ENCODE measurements around the gene ST8SIA2. TPM values are rescaled to one million over a fixed set of nuclear protein-coding genes. Genes with fewer than 3 reads are reported as not detected.
"Not testable (repeated sequence)": the region's sequence is repeated elsewhere in the genome, so short reads cannot be mapped to it uniquely, and the experiment has no call there.

The ST8SIA2 gene
- total and polyA plus RNA-seq, 2 donors from 2014 or later: 0.38 TPM; not detected in 1

GRCh38 chr15:92467245-92467644 is 73.6 kb downstream of the ST8SIA2 start:
- no peak for DNase-seq
- FAIRE-seq: no peak

GRCh38 chr15:92468991-92469390 is 75.3 kb downstream of the ST8SIA2 start:
- H3K27me3 ChIP-seq (ENCODE audit: control insufficient read depth, insufficient read depth, low read length): no peaks in the 10 kb centered on the region
- no peaks in the 10 kb centered on the region for H3K4me1 ChIP-seq (ENCODE audit: control insufficient read depth in 2 of 3, insufficient read depth in 2 of 3, low read depth in 1 of 3, low read length in 3 of 3)
- FAIRE-seq (no peak), DNase-seq (no peak)
- no peak overlapping the region for H3K9ac ChIP-seq (ENCODE audit: low read length in 3 of 3)
- no peak for TF ChIP-seq CTCF (IDR thresholded peaks at IDR 0.05; ENCODE audit: borderline replicate concordance, extremely low read depth, insufficient read depth)
- no peak overlapping the region for H3K27ac ChIP-seq (ENCODE audit: low read depth in 2 of 2, low read length in 2 of 2)
- H3K36me3 ChIP-seq (ENCODE audit: control insufficient read depth in 2 of 3, insufficient read depth in 3 of 3, low read length in 3 of 3): no peaks in the 10 kb centered on the region
- H3K4me3 ChIP-seq (ENCODE audit: low read length in 3 of 3): no peak overlapping the region
- H3K9me3 ChIP-seq (ENCODE audit: control insufficient read depth in 2 of 3, insufficient read depth in 1 of 3, low read length in 3 of 3): no peaks in the 10 kb centered on the region
- intact Hi-C loops (cut with DNase I): no loop called here

More at GRCh38 chr15:92467245-92467644, 73.6 kb downstream of the ST8SIA2 start:
- Histone ChIP-seq H3K4me3 (ENCODE audit: low read length in 3 of 3) (no peak overlapping the region), H3K27ac (ENCODE audit: low read depth in 2 of 2, low read length in 2 of 2) (no peak overlapping the region), H3K4me1 (ENCODE audit: control insufficient read depth in 2 of 3, insufficient read depth in 2 of 3, low read depth in 1 of 3, low read length in 3 of 3) (no peaks in the 10 kb centered on the region), H3K9me3 (ENCODE audit: control insufficient read depth in 2 of 3, insufficient read depth in 1 of 3, low read length in 3 of 3) (no peaks in the 10 kb centered on the region), H3K27me3 (ENCODE audit: control insufficient read depth, insufficient read depth, low read length) (no peaks in the 10 kb centered on the region), H3K9ac (ENCODE audit: low read length in 3 of 3) (no peak overlapping the region), H3K36me3 (ENCODE audit: control insufficient read depth in 2 of 3, insufficient read depth in 3 of 3, low read length in 3 of 3) (no peaks in the 10 kb centered on the region)
- intact Hi-C loops (cut with DNase I): no loop called here
- no peak for TF ChIP-seq CTCF (IDR thresholded peaks at IDR 0.05; ENCODE audit: borderline replicate concordance, extremely low read depth, insufficient read depth)

GRCh38 chr15:92471288-92471687 is 77.6 kb downstream of the ST8SIA2 start:
- FAIRE-seq: no peak
- no peak for DNase-seq
- intact Hi-C loops (cut with DNase I): no loop called here
- H3K9me3 ChIP-seq (ENCODE audit: control insufficient read depth in 2 of 3, insufficient read depth in 1 of 3, low read length in 3 of 3): no peaks in the 10 kb centered on the region
- no peak overlapping the region for H3K4me3 ChIP-seq (ENCODE audit: low read length in 3 of 3)
- TF ChIP-seq CTCF (IDR thresholded peaks at IDR 0.05; ENCODE audit: borderline replicate concordance, extremely low read depth, insufficient read depth): no peak
- no peaks in the 10 kb centered on the region for H3K27me3 ChIP-seq (ENCODE audit: control insufficient read depth, insufficient read depth, low read length)
- H3K27ac ChIP-seq (ENCODE audit: low read depth in 2 of 2, low read length in 2 of 2): no peak overlapping the region
- H3K9ac ChIP-seq (ENCODE audit: low read length in 3 of 3): no peak overlapping the region
- no peaks in the 10 kb centered on the region for H3K4me1 ChIP-seq (ENCODE audit: control insufficient read depth in 2 of 3, insufficient read depth in 2 of 3, low read depth in 1 of 3, low read length in 3 of 3)
- no peaks in the 10 kb centered on the region for H3K36me3 ChIP-seq (ENCODE audit: control insufficient read depth in 2 of 3, insufficient read depth in 3 of 3, low read length in 3 of 3)

GRCh38 chr15:92473756-92474155 is 80.1 kb downstream of the ST8SIA2 start:
- no peak for DNase-seq

GRCh38 chr15:92479730-92480129 is 86.0 kb downstream of the ST8SIA2 start:
- DNase-seq; FAIRE-seq; H3K4me1 ChIP-seq (ENCODE audit: control insufficient read depth in 2 of 3, insufficient read depth in 2 of 3, low read depth in 1 of 3, low read length in 3 of 3); H3K27ac ChIP-seq (ENCODE audit: low read depth in 2 of 2, low read length in 2 of 2); H3K36me3 ChIP-seq (ENCODE audit: control insufficient read depth in 2 of 3, insufficient read depth in 3 of 3, low read length in 3 of 3); H3K4me3 ChIP-seq (ENCODE audit: low read length in 3 of 3); intact Hi-C loops (cut with DNase I); H3K9ac ChIP-seq (ENCODE audit: low read length in 3 of 3); H3K9me3 ChIP-seq (ENCODE audit: control insufficient read depth in 2 of 3, insufficient read depth in 1 of 3, low read length in 3 of 3); H3K27me3 ChIP-seq (ENCODE audit: control insufficient read depth, insufficient read depth, low read length): not testable (repeated sequence)

More at GRCh38 chr15:92473756-92474155, 80.1 kb downstream of the ST8SIA2 start:
- no peaks in the 10 kb centered on the region for H3K9me3 ChIP-seq (ENCODE audit: control insufficient read depth in 2 of 3, insufficient read depth in 1 of 3, low read length in 3 of 3)
- intact Hi-C loops (cut with DNase I): no loop called here
- no peaks in the 10 kb centered on the region for H3K36me3 ChIP-seq (ENCODE audit: control insufficient read depth in 2 of 3, insufficient read depth in 3 of 3, low read length in 3 of 3)
- no peak for FAIRE-seq
- TF ChIP-seq CTCF (IDR thresholded peaks at IDR 0.05; ENCODE audit: borderline replicate concordance, extremely low read depth, insufficient read depth): no peak
- H3K4me3 ChIP-seq (ENCODE audit: low read length in 3 of 3): no peak overlapping the region
- H3K4me1 ChIP-seq (ENCODE audit: control insufficient read depth in 2 of 3, insufficient read depth in 2 of 3, low read depth in 1 of 3, low read length in 3 of 3): no peaks in the 10 kb centered on the region
- H3K9ac ChIP-seq (ENCODE audit: low read length in 3 of 3): no peak overlapping the region
- H3K27ac ChIP-seq (ENCODE audit: low read depth in 2 of 2, low read length in 2 of 2): no peak overlapping the region
- no peaks in the 10 kb centered on the region for H3K27me3 ChIP-seq (ENCODE audit: control insufficient read depth, insufficient read depth, low read length)

All from kidney (tissue), 14 donors.